ENCODE results near the gene OVOL2. TPM values are rescaled to one million over a fixed set of nuclear protein-coding genes. Genes with fewer than 3 reads are reported as not detected.

Gene OVOL2
- total and polyA plus RNA-seq, 2 experiments from 2014 or later, result 11.2 to 11.5 TPM

- TF ChIP-seq, protein P1, sequence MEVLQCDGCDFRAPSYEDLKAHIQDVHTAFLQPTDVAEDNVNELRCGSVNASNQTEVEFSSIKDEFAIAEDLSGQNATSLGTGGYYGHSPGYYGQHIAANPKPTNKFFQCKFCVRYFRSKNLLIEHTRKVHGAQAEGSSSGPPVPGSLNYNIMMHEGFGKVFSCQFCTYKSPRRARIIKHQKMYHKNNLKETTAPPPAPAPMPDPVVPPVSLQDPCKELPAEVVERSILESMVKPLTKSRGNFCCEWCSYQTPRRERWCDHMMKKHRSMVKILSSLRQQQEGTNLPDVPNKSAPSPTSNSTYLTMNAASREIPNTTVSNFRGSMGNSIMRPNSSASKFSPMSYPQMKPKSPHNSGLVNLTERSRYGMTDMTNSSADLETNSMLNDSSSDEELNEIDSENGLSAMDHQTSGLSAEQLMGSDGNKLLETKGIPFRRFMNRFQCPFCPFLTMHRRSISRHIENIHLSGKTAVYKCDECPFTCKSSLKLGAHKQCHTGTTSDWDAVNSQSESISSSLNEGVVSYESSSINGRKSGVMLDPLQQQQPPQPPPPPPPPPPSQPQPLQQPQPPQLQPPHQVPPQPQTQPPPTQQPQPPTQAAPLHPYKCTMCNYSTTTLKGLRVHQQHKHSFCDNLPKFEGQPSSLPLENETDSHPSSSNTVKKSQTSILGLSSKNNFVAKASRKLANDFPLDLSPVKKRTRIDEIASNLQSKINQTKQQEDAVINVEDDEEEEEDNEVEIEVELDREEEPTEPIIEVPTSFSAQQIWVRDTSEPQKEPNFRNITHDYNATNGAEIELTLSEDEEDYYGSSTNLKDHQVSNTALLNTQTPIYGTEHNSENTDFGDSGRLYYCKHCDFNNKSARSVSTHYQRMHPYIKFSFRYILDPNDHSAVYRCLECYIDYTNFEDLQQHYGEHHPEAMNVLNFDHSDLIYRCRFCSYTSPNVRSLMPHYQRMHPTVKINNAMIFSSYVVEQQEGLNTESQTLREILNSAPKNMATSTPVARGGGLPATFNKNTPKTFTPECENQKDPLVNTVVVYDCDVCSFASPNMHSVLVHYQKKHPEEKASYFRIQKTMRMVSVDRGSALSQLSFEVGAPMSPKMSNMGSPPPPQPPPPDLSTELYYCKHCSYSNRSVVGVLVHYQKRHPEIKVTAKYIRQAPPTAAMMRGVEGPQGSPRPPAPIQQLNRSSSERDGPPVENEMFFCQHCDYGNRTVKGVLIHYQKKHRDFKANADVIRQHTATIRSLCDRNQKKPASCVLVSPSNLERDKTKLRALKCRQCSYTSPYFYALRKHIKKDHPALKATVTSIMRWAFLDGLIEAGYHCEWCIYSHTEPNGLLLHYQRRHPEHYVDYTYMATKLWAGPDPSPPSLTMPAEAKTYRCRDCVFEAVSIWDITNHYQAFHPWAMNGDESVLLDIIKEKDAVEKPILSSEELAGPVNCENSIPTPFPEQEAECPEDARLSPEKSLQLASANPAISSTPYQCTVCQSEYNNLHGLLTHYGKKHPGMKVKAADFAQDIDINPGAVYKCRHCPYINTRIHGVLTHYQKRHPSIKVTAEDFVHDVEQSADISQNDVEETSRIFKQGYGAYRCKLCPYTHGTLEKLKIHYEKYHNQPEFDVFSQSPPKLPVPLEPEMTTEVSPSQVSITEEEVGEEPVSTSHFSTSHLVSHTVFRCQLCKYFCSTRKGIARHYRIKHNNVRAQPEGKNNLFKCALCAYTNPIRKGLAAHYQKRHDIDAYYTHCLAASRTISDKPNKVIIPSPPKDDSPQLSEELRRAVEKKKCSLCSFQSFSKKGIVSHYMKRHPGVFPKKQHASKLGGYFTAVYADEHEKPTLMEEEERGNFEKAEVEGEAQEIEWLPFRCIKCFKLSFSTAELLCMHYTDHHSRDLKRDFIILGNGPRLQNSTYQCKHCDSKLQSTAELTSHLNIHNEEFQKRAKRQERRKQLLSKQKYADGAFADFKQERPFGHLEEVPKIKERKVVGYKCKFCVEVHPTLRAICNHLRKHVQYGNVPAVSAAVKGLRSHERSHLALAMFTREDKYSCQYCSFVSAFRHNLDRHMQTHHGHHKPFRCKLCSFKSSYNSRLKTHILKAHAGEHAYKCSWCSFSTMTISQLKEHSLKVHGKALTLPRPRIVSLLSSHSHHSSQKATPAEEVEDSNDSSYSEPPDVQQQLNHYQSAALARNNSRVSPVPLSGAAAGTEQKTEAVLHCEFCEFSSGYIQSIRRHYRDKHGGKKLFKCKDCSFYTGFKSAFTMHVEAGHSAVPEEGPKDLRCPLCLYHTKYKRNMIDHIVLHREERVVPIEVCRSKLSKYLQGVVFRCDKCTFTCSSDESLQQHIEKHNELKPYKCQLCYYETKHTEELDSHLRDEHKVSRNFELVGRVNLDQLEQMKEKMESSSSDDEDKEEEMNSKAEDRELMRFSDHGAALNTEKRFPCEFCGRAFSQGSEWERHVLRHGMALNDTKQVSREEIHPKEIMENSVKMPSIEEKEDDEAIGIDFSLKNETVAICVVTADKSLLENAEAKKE (CRISPR knock-in tag; IDR thresholded peaks at IDR 0.05), result no peak
- no peak for TF ChIP-seq CREB1 (CRISPR knock-in tag; IDR thresholded peaks at IDR 0.05; ENCODE audit: low read depth)
Measured at GRCh38 chr20:17992847-17993513, 64.7 kb downstream of the OVOL2 start (continued).

- Histone ChIP-seq H2AFZ (no peak overlapping the region), H3K4me3 (no peak overlapping the region), H3K4me2 (no peak overlapping the region), H3K4me1 (ENCODE audit: insufficient read depth) (no peaks in the 10 kb centered on the region), H3F3A (replicated peaks; ENCODE audit: low read depth) (0 out of 2 replicates have a peak, but pooled peaks cover 6% of the 10 kb centered on the region), H3K36me3 (ENCODE audit: insufficient read depth) (peaks cover 26% of the 10 kb centered on the region; the same call in 1 of the 2 replicates), H3K79me2 (replicated peaks; ENCODE audit: insufficient read depth) (peaks cover 15% of the 10 kb centered on the region), H3K27ac (ENCODE audit: low read depth) (no peak overlapping the region; the same call in 1 of the 2 replicates), H3K9me2 (ENCODE audit: insufficient read depth) (no peaks in the 10 kb centered on the region), H3K27me3 (ENCODE audit: insufficient read depth) (no peaks in the 10 kb centered on the region), H4K20me1 (replicated peaks; ENCODE audit: insufficient read depth) (no peaks in the 10 kb centered on the region; the same call in none of the 2 replicates)
- ATAC-seq (no peak), DNase-seq (ENCODE audit: low spot score) (no peak)
- H3K36me3 Mint-ChIP-seq (ENCODE audit: low read depth), result peaks cover 32% of the 10 kb centered on the region
- H3K4me3 Mint-ChIP-seq, result no peak overlapping the region
- peaks cover 9% of the 10 kb centered on the region; the same call in 2 of the 3 replicates for H3K4me1 Mint-ChIP-seq
- TF ChIP-seq ZNF114 (CRISPR knock-in tag; IDR thresholded peaks at IDR 0.05) (no peak), ZNF331 (CRISPR knock-in tag; IDR thresholded peaks at IDR 0.05; ENCODE audit: low read depth) (no peak), STAT1 (IDR thresholded peaks at IDR 0.05; ENCODE audit: unreplicated experiment) (no peak), JUNB (IDR thresholded peaks at IDR 0.05; ENCODE audit: unreplicated experiment) (no peak)
- TF ChIP-seq, protein P1 (CRISPR knock-in tag; IDR thresholded peaks at IDR 0.05), result no peak
- H3K9me3 Mint-ChIP-seq, result no peaks in the 10 kb centered on the region
- no peaks in the 10 kb centered on the region for H3K27me3 Mint-ChIP-seq (ENCODE audit: insufficient read depth, low read depth, poor library complexity)
- no peak overlapping the region for H3K27ac Mint-ChIP-seq
Measured at GRCh38 chr20:17992224-17992637, 65.5 kb downstream of the OVOL2 start.
